HG03095 (cell line): ENCODE measurements around the gene MTA3.
"Not testable (repeated sequence)": the region's sequence is repeated elsewhere in the genome, so short reads cannot be mapped to it uniquely, and the experiment has no call there.

Source experiments
- ATAC-seq: cut with Tn5 transposase; IDR thresholded peaks from one replicate; pipeline ENCODE4 v1.9.1; 2021; ENCODE audit warnings: moderate library complexity; ENCODE audit not compliant: unreplicated experiment

Gene MTA3

GRCh38 chr2:42566837-42567321 lies 1.6 kb upstream of the MTA3 start:
- peak; percentile 43 for ATAC-seq

GRCh38 chr2:42567364-42567763 lies 1.1 kb upstream of the MTA3 start:
- ATAC-seq: peak; percentile 13

GRCh38 chr2:42567806-42568400 lies 529 bp upstream of the MTA3 start:
- ATAC-seq: peak; percentile 70

- ATAC-seq: no peak
Measured at GRCh38 chr2:42569116-42569711, 782 bp downstream of the MTA3 start.

- no peak for ATAC-seq
Measured at GRCh38 chr2:42569883-42570282, 1.5 kb downstream of the MTA3 start.

- no peak for ATAC-seq
Measured at GRCh38 chr2:42572297-42573081, 4.1 kb downstream of the MTA3 start.

- no peak for ATAC-seq
Measured at GRCh38 chr2:42573256-42573655, 4.8 kb downstream of the MTA3 start.

GRCh38 chr2:42575458-42576064 lies 7.1 kb downstream of the MTA3 start:
- ATAC-seq: peak; percentile 64

GRCh38 chr2:42578621-42579020 lies 10.2 kb downstream of the MTA3 start:
- ATAC-seq: no peak

GRCh38 chr2:42581257-42581656 lies 12.8 kb downstream of the MTA3 start:
- no peak for ATAC-seq

- ATAC-seq: not testable (repeated sequence)
Measured at GRCh38 chr2:42584628-42585027, 16.2 kb downstream of the MTA3 start.

GRCh38 chr2:42585779-42586178 lies 17.3 kb downstream of the MTA3 start:
- ATAC-seq: no peak

- no peak for ATAC-seq
Measured at GRCh38 chr2:42587526-42588117, 19.2 kb downstream of the MTA3 start.

GRCh38 chr2:42588121-42588520 lies 19.7 kb downstream of the MTA3 start:
- no peak for ATAC-seq

- ATAC-seq: no peak
Measured at GRCh38 chr2:42590176-42590575, 21.7 kb downstream of the MTA3 start.

- ATAC-seq: no peak
Measured at GRCh38 chr2:42593282-42593681, 24.9 kb downstream of the MTA3 start.

- no peak for ATAC-seq
Measured at GRCh38 chr2:42598656-42599055, 30.2 kb downstream of the MTA3 start.

- ATAC-seq: no peak
Measured at GRCh38 chr2:42601076-42601475, 32.6 kb downstream of the MTA3 start.

GRCh38 chr2:42602218-42602875 lies 33.9 kb downstream of the MTA3 start:
- ATAC-seq: no peak

- ATAC-seq: no peak
Measured at GRCh38 chr2:42602876-42603219, 34.4 kb downstream of the MTA3 start.

- ATAC-seq: not testable (repeated sequence)
Measured at GRCh38 chr2:42604341-42604867, 36.0 kb downstream of the MTA3 start.
